ENCODE measurements around the gene PRKN.

PRKN gene

DNA sequence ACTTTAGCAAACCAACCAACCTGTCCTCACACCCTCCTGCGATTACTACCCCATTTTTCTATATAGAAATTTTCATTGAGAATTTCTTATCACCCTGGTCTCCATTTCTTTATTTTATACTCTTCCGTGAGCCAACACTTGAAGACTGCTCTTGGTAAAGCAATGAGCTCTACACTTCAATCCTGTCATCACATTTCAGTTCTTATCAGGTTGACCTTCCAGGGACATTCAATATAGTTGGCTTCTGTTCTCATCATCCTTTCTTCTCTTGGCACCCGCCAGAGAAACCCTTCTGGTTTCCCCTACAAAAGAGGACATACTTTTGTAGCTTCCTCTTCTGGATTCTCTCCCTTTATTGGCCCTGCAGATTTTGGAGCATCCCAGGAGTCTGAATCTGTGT lies 279.3 kb downstream of the PRKN start:
- no peak for ATAC-seq
- no peak for TF ChIP-seq ISL1 (CRISPR knock-in tag; IDR thresholded peaks at IDR 0.05)
- no peak for TF ChIP-seq ZNF8 (CRISPR knock-in tag; IDR thresholded peaks at IDR 0.05)
- TF ChIP-seq ESRRG (CRISPR knock-in tag; IDR thresholded peaks at IDR 0.05) = no peak

DNA sequence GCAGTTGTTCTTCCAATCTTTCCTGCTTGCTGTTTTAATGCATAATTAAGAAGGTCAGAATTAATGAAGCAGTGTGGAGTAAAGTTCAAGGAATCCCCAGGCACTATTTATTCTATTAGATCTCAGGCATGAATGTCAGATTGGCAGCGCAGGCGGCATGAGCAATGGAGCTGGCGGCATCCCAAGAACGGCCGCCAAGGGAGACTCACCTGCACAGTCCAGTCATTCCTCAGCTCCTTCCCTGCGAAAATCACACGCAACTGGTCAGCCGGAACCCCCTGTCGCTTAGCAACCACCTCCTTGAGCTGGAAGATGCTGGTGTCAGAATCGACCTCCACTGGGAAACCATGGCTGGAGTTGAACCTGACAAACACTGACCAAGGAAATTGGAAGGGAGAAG lies 284.5 kb downstream of the PRKN start:
- ATAC-seq = no peak
- no peak for TF ChIP-seq ESRRG (CRISPR knock-in tag; IDR thresholded peaks at IDR 0.05)
- TF ChIP-seq CSDC2 (CRISPR knock-in tag; IDR thresholded peaks at IDR 0.05) = no peak
- no peak for TF ChIP-seq ZNF565 (CRISPR knock-in tag; conservative IDR thresholded peaks at IDR 0.05; ENCODE audit: low read depth)
- TF ChIP-seq, protein P1, sequence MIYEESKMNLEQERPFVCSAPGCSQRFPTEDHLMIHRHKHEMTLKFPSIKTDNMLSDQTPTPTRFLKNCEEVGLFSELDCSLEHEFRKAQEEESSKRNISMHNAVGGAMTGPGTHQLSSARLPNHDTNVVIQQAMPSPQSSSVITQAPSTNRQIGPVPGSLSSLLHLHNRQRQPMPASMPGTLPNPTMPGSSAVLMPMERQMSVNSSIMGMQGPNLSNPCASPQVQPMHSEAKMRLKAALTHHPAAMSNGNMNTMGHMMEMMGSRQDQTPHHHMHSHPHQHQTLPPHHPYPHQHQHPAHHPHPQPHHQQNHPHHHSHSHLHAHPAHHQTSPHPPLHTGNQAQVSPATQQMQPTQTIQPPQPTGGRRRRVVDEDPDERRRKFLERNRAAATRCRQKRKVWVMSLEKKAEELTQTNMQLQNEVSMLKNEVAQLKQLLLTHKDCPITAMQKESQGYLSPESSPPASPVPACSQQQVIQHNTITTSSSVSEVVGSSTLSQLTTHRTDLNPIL (CRISPR knock-in tag; IDR thresholded peaks at IDR 0.05; ENCODE audit: low read depth) = no peak
- TF ChIP-seq PPARA (CRISPR knock-in tag; IDR thresholded peaks at IDR 0.05; ENCODE audit: borderline replicate concordance) = no peak

DNA sequence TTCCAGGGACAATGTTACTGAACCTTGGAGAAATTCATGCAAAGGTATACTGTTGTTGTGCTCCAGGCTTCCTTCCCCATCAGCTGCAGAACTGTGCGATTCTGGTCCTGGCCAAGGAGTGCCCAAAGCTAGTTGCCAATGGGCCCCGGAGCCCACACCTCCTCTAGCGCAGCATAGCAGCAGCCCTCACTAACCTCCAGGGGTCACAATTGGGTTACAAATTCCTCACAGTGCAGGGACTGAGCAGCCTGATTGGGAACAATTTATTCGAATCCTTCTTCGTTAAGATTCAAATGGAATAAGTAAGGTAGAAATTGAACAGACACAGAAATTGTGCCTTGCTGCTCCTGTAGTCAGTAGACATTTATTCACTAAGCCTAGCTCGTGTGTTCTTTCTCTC lies 284.9 kb downstream of the PRKN start:
- no peak for TF ChIP-seq CSDC2 (CRISPR knock-in tag; IDR thresholded peaks at IDR 0.05)
- TF ChIP-seq, protein P2, sequence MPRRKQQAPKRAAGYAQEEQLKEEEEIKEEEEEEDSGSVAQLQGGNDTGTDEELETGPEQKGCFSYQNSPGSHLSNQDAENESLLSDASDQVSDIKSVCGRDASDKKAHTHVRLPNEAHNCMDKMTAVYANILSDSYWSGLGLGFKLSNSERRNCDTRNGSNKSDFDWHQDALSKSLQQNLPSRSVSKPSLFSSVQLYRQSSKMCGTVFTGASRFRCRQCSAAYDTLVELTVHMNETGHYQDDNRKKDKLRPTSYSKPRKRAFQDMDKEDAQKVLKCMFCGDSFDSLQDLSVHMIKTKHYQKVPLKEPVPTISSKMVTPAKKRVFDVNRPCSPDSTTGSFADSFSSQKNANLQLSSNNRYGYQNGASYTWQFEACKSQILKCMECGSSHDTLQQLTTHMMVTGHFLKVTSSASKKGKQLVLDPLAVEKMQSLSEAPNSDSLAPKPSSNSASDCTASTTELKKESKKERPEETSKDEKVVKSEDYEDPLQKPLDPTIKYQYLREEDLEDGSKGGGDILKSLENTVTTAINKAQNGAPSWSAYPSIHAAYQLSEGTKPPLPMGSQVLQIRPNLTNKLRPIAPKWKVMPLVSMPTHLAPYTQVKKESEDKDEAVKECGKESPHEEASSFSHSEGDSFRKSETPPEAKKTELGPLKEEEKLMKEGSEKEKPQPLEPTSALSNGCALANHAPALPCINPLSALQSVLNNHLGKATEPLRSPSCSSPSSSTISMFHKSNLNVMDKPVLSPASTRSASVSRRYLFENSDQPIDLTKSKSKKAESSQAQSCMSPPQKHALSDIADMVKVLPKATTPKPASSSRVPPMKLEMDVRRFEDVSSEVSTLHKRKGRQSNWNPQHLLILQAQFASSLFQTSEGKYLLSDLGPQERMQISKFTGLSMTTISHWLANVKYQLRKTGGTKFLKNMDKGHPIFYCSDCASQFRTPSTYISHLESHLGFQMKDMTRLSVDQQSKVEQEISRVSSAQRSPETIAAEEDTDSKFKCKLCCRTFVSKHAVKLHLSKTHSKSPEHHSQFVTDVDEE (CRISPR knock-in tag; IDR thresholded peaks at IDR 0.05) = no peak
- TF ChIP-seq, protein P3, sequence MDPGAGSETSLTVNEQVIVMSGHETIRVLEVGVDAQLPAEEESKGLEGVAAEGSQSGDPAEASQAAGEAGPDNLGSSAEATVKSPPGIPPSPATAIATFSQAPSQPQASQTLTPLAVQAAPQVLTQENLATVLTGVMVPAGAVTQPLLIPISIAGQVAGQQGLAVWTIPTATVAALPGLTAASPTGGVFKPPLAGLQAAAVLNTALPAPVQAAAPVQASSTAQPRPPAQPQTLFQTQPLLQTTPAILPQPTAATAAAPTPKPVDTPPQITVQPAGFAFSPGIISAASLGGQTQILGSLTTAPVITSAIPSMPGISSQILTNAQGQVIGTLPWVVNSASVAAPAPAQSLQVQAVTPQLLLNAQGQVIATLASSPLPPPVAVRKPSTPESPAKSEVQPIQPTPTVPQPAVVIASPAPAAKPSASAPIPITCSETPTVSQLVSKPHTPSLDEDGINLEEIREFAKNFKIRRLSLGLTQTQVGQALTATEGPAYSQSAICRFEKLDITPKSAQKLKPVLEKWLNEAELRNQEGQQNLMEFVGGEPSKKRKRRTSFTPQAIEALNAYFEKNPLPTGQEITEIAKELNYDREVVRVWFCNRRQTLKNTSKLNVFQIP (CRISPR knock-in tag; IDR thresholded peaks at IDR 0.05; ENCODE audit: borderline replicate concordance, low read depth) = no peak
- no peak for ATAC-seq

DNA sequence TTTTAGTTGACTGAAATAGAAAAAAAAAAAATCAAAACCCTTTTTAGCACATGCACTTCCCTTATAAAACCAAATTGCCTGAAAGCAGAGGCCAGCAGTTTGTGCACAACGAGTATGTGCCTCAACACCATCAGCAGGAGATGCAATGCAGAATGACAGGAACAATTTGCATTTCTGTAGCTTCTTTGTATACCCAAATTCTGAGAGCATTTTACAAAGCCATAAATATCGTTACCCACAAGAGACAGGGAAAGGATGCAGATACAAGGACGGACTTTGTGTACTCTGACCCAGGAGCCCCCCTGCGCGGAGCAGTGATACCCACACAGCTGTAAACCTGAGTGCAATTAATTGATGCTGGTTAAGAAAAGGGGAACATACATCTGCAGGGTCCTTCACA lies 285.6 kb downstream of the PRKN start:
- ATAC-seq = no peak
- TF ChIP-seq BACH2 (CRISPR knock-in tag; IDR thresholded peaks at IDR 0.05; ENCODE audit: borderline replicate concordance) (no peak), TOX (CRISPR knock-in tag; IDR thresholded peaks at IDR 0.05; ENCODE audit: borderline replicate concordance) (no peak), ZC3H10 (CRISPR knock-in tag; IDR thresholded peaks at IDR 0.05) (no peak), RARB (CRISPR knock-in tag; IDR thresholded peaks at IDR 0.05) (no peak), ARNTL (CRISPR knock-in tag; IDR thresholded peaks at IDR 0.05; ENCODE audit: borderline replicate concordance, low read depth) (no peak), TCF4 (CRISPR knock-in tag; IDR thresholded peaks at IDR 0.05; ENCODE audit: borderline replicate concordance) (no peak), ZNF70 (CRISPR knock-in tag; IDR thresholded peaks at IDR 0.05) (no peak), ZFP30 (CRISPR knock-in tag; IDR thresholded peaks at IDR 0.05) (no peak)
- TF ChIP-seq, protein P1 (CRISPR knock-in tag; IDR thresholded peaks at IDR 0.05; ENCODE audit: low read depth) = no peak

DNA sequence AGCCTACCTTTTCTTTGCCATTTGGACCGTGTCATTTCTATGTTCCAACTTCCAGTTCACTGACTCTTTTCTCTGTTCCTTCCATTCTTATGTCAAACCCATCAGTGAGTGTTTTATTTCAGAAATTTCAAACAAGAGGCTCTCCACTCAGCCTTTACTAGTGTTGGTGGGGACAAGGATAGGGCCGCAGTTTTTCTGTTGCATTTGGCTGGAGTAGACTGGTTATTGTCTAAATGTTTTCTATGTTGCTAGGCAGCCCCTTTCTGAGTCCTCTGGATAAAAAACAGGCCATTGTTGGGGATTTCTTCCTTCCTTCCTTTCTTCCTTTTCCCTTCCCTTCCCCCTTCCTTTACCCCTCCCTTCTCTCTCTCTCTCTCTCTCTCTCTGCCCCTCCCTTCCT lies 288.6 kb downstream of the PRKN start:
- TF ChIP-seq ISL1 (CRISPR knock-in tag; IDR thresholded peaks at IDR 0.05) (no peak), ARNTL (CRISPR knock-in tag; IDR thresholded peaks at IDR 0.05; ENCODE audit: borderline replicate concordance, low read depth) (no peak), ESRRG (CRISPR knock-in tag; IDR thresholded peaks at IDR 0.05) (no peak), ZNF8 (CRISPR knock-in tag; IDR thresholded peaks at IDR 0.05) (no peak), SNAI2 (CRISPR knock-in tag; IDR thresholded peaks at IDR 0.05) (no peak), TCF4 (CRISPR knock-in tag; IDR thresholded peaks at IDR 0.05; ENCODE audit: borderline replicate concordance) (no peak), ZFP3 (CRISPR knock-in tag; IDR thresholded peaks at IDR 0.05) (no peak), RARB (CRISPR knock-in tag; IDR thresholded peaks at IDR 0.05) (no peak), OSR1 (CRISPR knock-in tag; IDR thresholded peaks at IDR 0.05) (no peak), ZNF565 (CRISPR knock-in tag; conservative IDR thresholded peaks at IDR 0.05; ENCODE audit: low read depth) (no peak)
- TF ChIP-seq, protein P3 (CRISPR knock-in tag; IDR thresholded peaks at IDR 0.05; ENCODE audit: borderline replicate concordance, low read depth) = no peak
- TF ChIP-seq, protein P2 (CRISPR knock-in tag; IDR thresholded peaks at IDR 0.05) = no peak
- TF ChIP-seq, protein P4, sequence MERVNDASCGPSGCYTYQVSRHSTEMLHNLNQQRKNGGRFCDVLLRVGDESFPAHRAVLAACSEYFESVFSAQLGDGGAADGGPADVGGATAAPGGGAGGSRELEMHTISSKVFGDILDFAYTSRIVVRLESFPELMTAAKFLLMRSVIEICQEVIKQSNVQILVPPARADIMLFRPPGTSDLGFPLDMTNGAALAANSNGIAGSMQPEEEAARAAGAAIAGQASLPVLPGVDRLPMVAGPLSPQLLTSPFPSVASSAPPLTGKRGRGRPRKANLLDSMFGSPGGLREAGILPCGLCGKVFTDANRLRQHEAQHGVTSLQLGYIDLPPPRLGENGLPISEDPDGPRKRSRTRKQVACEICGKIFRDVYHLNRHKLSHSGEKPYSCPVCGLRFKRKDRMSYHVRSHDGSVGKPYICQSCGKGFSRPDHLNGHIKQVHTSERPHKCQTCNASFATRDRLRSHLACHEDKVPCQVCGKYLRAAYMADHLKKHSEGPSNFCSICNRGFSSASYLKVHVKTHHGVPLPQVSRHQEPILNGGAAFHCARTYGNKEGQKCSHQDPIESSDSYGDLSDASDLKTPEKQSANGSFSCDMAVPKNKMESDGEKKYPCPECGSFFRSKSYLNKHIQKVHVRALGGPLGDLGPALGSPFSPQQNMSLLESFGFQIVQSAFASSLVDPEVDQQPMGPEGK (CRISPR knock-in tag; IDR thresholded peaks at IDR 0.05; ENCODE audit: borderline replicate concordance) = no peak
- no peak for ATAC-seq

Measured in SK-N-SH treated with all-trans-retinoic acid at 6 μM for 48 hours (cell line).